PC-3 (cell line): Measurements from ENCODE around the gene ARID3C.
"Not testable (repeated sequence)": the region's sequence is repeated elsewhere in the genome, so short reads cannot be mapped to it uniquely, and the experiment has no call there.

Source experiments
- CTCF ChIP-seq: fragments of 300-600 bp; sonication (generic); conservative IDR thresholded peaks from 2 replicates; pipeline ENCODE4 v1.5.1; 2017; ENCODE audit warnings: antibody characterized with exemption, low read depth, mild to moderate bottlenecking, low read length
- EZH2 ChIP-seq: fragments of 300-600 bp; sonication (generic); IDR thresholded peaks from one replicate; pipeline ENCODE4 v1.6.1; 2017; ENCODE audit warnings: antibody characterized with exemption, mild to moderate bottlenecking, low read length; ENCODE audit not compliant: unreplicated experiment

- not testable (repeated sequence) for TF ChIP-seq CTCF, EZH2
These were observed 10.5 kb upstream of the ARID3C start for GRCh38 chr9:34639322-34639721.
